HCT116 (cell line): ENCODE data around the gene PTCD1. TPM values are rescaled to one million over a fixed set of nuclear protein-coding genes. Genes with fewer than 3 reads are reported as not detected.

Experiments
- ATAC-seq: fragments of 200-7000 bp; cut with Tn5 transposase; 2 replicates; pipeline ENCODE4 v1.9.1; 2020; ENCODE audit warnings: mild to moderate bottlenecking, moderate library complexity
- BruUV-seq: library from RNA; stranded (reverse); fragments of 400-500 nt; replicated peaks from 2 replicates; lab custom pipeline; 2021; lab: Mats Ljungman, UMichigan
- CTCF ChIA-PET: fragments of 300-600 bp; sonication (Branson Sonifier 250); formaldehyde crosslinking; loops from one replicate; lab custom pipeline; 2021; ENCODE audit warnings: antibody characterized with exemption; lab: Charles Lee
- POLR2A ChIA-PET: fragments of 300-600, 350-600 bp; sonication (Branson Sonifier 250); formaldehyde crosslinking; loops from one replicate; lab custom pipeline; 2021; ENCODE audit warnings: antibody characterized with exemption; lab: Charles Lee
- RAD21 ChIA-PET, 2 experiments: fragments of 300-600 bp; sonication (Branson Sonifier 250); formaldehyde crosslinking; loops; one replicate each; lab custom pipeline; 2023; ENCODE audit warnings: low total read pairs in 2 of 2; ENCODE audit not compliant: uncharacterized antibody in 2 of 2, unreplicated experiment in 2 of 2, low non-redundant PET in 1 of 2; lab: Charles Lee
- DNase-seq: peaks from one replicate; pipeline ENCODE4 v3.0.0-alpha.2; 2010; ENCODE audit warnings: low read depth, low spot score
- H2AFZ ChIP-seq: fragments of 200-600 bp; shearing (Covaris generic), sonication (generic); 2 replicates; pipeline ENCODE4 v1.6.1; 2017; ENCODE audit warnings: low read depth, mixed run types, mixed read lengths, antibody characterized with exemption, low read length; ENCODE audit not compliant: poor library complexity, severe bottlenecking
- H3K27ac ChIP-seq: 2 replicates; pipeline ENCODE4 v1.5.1; 2012; ENCODE audit warnings: low read depth, low read length
- H3K27me3 ChIP-seq: fragments of 200-600 bp; sonication (generic); 2 replicates; pipeline ENCODE4 v1.6.1; 2016; ENCODE audit warnings: mixed run types, low read length, mixed read lengths; ENCODE audit not compliant: insufficient read depth
- H3K36me3 ChIP-seq, 2 experiments: fragments of 200-500 bp in 1 of 2; fragments of 200-600 bp in 1 of 2; sonication (Bioruptor generic) in 1 of 2; sonication (generic) in 1 of 2; 2 replicates each; pipeline versions ENCODE4 v1.5.1 to v1.6.1; 2014 to 2016; ENCODE audit warnings: low read length in 2 of 2, inconsistent platforms in 1 of 2, mixed read lengths in 1 of 2, mixed run types in 1 of 2; ENCODE audit not compliant: insufficient read depth in 2 of 2, control insufficient read depth in 1 of 2
- H3K4me1 ChIP-seq, 2 experiments: fragments of 200-600 bp in 1 of 2; sonication (generic) in 1 of 2; 2 replicates each; pipeline versions ENCODE4 v1.5.1 to v1.6.1; 2012 to 2017; ENCODE audit warnings: low read length in 2 of 2, inconsistent platforms in 1 of 2, mild to moderate bottlenecking in 1 of 2, mixed read lengths in 1 of 2, mixed run types in 1 of 2, moderate library complexity in 1 of 2; ENCODE audit not compliant: insufficient read depth in 2 of 2, control insufficient read depth in 1 of 2
- H3K4me2 ChIP-seq: fragments of 200-600 bp; sonication (generic); 2 replicates; pipeline ENCODE4 v1.6.1; 2017; ENCODE audit warnings: mixed run types, low read length, mixed read lengths
- H3K4me3 ChIP-seq, 2 experiments: fragments of 200-600 bp in 1 of 2; sonication (generic) in 1 of 2; replicated peaks in 1 of 2; 2 replicates each; pipeline ENCODE4 v1.5.1; 2011 to 2016; ENCODE audit warnings: low read length in 2 of 2, control low read depth in 1 of 2, low read depth in 1 of 2, mild to moderate bottlenecking in 1 of 2, mixed read lengths in 1 of 2, mixed run types in 1 of 2
- H3K79me2 ChIP-seq: fragments of 200-600 bp; sonication (generic); 2 replicates; pipeline ENCODE4 v1.6.1; 2017; ENCODE audit warnings: mild to moderate bottlenecking, mixed run types, low read length, moderate library complexity, mixed read lengths; ENCODE audit not compliant: insufficient read depth
- H3K9ac ChIP-seq: fragments of 200-600 bp; sonication (generic); 2 replicates; pipeline ENCODE4 v1.6.1; 2016; ENCODE audit warnings: low read length, mixed read lengths
- H3K9me2 ChIP-seq: fragments of 200-600 bp; sonication (generic), shearing (Covaris generic); 2 replicates; pipeline ENCODE4 v1.6.1; 2017; ENCODE audit warnings: mixed run types, mild to moderate bottlenecking, moderate library complexity; ENCODE audit not compliant: insufficient read depth
- H3K9me3 ChIP-seq, 2 experiments: fragments of 200-500 bp in 1 of 2; fragments of 200-600 bp in 1 of 2; sonication (Bioruptor generic) in 1 of 2; sonication (generic) in 1 of 2; 2 replicates each; pipeline ENCODE4 v1.6.1; 2014 to 2017; ENCODE audit warnings: low read length in 2 of 2, mixed read lengths in 2 of 2, inconsistent platforms in 1 of 2, low read depth in 1 of 2, mild to moderate bottlenecking in 1 of 2, mixed run types in 1 of 2, moderate library complexity in 1 of 2; ENCODE audit not compliant: control insufficient read depth in 1 of 2, insufficient read depth in 1 of 2
- H4K20me1 ChIP-seq: fragments of 200-600 bp; sonication (generic), shearing (Covaris generic); 2 replicates; pipeline ENCODE4 v1.6.1; 2017; ENCODE audit warnings: mixed run types, mild to moderate bottlenecking, moderate library complexity; ENCODE audit not compliant: insufficient read depth
- ATF3 ChIP-seq: IDR thresholded peaks from 2 replicates; pipeline ENCODE4 v1.6.1; 2012
- CBX3 ChIP-seq: IDR thresholded peaks from 2 replicates; pipeline ENCODE4 v1.6.1; 2012; ENCODE audit warnings: low read depth
- EGR1 ChIP-seq: IDR thresholded peaks from 2 replicates; pipeline ENCODE4 v1.6.1; 2012; ENCODE audit warnings: low read depth
- ELF1 ChIP-seq: IDR thresholded peaks from 2 replicates; pipeline ENCODE4 v1.6.1; 2012; ENCODE audit warnings: low read depth, borderline replicate concordance
- EZH2 ChIP-seq: fragments of 200-600 bp; sonication (generic); IDR thresholded peaks from 2 replicates; pipeline ENCODE4 v1.6.1; 2017; ENCODE audit warnings: antibody characterized with exemption, mixed run types
- JUND ChIP-seq: IDR thresholded peaks from 2 replicates; pipeline ENCODE4 v1.6.1; 2012
- MAX ChIP-seq: IDR thresholded peaks from 2 replicates; pipeline ENCODE4 v1.6.1; 2012
- POLR2A ChIP-seq: IDR thresholded peaks from 2 replicates; pipeline ENCODE4 v1.7.0; 2011; ENCODE audit warnings: borderline replicate concordance; ENCODE audit not compliant: insufficient read depth, insufficient read length; ENCODE audit errors: extremely low read depth
- RAD21 ChIP-seq: IDR thresholded peaks from 2 replicates; pipeline ENCODE4 v1.6.1; 2012; ENCODE audit warnings: low read depth, mild to moderate bottlenecking
- SIN3A ChIP-seq: IDR thresholded peaks from 2 replicates; pipeline ENCODE4 v1.6.1; 2012; ENCODE audit warnings: low read depth
- SP1 ChIP-seq: IDR thresholded peaks from 2 replicates; pipeline ENCODE4 v1.6.1; 2012; ENCODE audit warnings: low read depth
- SRF ChIP-seq: IDR thresholded peaks from 2 replicates; pipeline ENCODE4 v1.6.1; 2012; ENCODE audit warnings: low read depth
- YY1 ChIP-seq: IDR thresholded peaks from 2 replicates; pipeline ENCODE4 v1.6.1; 2011; ENCODE audit warnings: low read length, low read depth, moderate library complexity, mild to moderate bottlenecking; ENCODE audit not compliant: insufficient replicate concordance; ENCODE audit errors: extremely low read depth
- ZFX ChIP-seq: fragments of 450-650 bp; IDR thresholded peaks from 2 replicates; pipeline ENCODE4 v1.6.1; 2017
- intact Hi-C: fragments of 100-400 bp; cut with micrococcal nuclease; formaldehyde crosslinking; loops from 2 replicates; pipeline ENCODE4 v1.10.0; 2022
- total RNA-seq: library from RNA; stranded (reverse); gene quantifications from one replicate; pipeline ENCODE4 v1.2.1, GENCODE V29; 2021; ENCODE audit not compliant: unreplicated experiment
- TF ChIP-seq, protein P1 (sequence below): IDR thresholded peaks from 2 replicates; pipeline ENCODE4 v1.6.1; 2011; ENCODE audit warnings: mild to moderate bottlenecking, low read length, moderate library complexity; ENCODE audit not compliant: insufficient replicate concordance; ENCODE audit errors: extremely low read depth
- TF ChIP-seq, protein P2 (sequence below), 3 experiments: fragments of 200-600 bp in 1 of 3; sonication (generic) in 1 of 3; IDR thresholded peaks in 2 of 3; conservative IDR thresholded peaks in 1 of 3; 2 replicates each; pipeline ENCODE4 v1.5.1; 2012 to 2017; ENCODE audit warnings: low read depth in 2 of 3, low read length in 2 of 3, antibody characterized with exemption in 1 of 3, borderline replicate concordance in 1 of 3, control low read depth in 1 of 3, mild to moderate bottlenecking in 1 of 3, mixed read lengths in 1 of 3, mixed run types in 1 of 3, moderate library complexity in 1 of 3; ENCODE audit not compliant: insufficient read depth in 1 of 3
- TF ChIP-seq, protein P3 (sequence below): IDR thresholded peaks from 2 replicates; pipeline ENCODE4 v1.6.1; 2012; ENCODE audit warnings: low read depth

The PTCD1 gene
- total RNA-seq, 1 experiment from 2014 or later: 9.2 TPM

DNA sequence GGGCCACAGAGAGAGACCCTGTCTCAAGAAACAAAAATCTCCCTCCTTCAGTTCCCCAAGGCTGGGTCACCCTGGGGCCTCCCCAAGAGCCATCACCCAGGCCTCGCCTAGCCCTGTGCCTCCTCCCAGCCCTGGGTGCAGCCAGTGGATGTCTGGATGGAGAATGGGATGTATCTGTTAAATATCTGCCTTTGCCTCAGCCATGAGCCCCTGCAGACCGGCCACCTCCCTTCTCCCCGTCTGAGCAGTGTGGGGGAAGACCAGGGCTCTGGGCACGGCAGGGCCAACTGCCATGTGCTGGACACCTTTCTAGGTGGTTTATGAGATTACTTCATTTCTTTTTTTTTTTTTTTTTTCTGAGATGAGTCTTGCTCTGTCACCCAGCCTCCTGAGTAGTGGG, 54.1 kb downstream of the PTCD1 start:
- ChIA-PET CTCF (no interaction called here), POLR2A (no interaction called here), RAD21 (no interaction called here)
- no peak for DNase-seq
- no peak overlapping the region for H3K4me3 ChIP-seq
- peaks cover 12% of the 10 kb centered on the region in 2 experiments; a peak in 3 of 4 replicates for H3K4me1 ChIP-seq
- no peaks in the 10 kb centered on the region; the same call in 1 of the 2 replicates for H4K20me1 ChIP-seq
- no peak for TF ChIP-seq ATF3
- TF ChIP-seq, protein P1, sequence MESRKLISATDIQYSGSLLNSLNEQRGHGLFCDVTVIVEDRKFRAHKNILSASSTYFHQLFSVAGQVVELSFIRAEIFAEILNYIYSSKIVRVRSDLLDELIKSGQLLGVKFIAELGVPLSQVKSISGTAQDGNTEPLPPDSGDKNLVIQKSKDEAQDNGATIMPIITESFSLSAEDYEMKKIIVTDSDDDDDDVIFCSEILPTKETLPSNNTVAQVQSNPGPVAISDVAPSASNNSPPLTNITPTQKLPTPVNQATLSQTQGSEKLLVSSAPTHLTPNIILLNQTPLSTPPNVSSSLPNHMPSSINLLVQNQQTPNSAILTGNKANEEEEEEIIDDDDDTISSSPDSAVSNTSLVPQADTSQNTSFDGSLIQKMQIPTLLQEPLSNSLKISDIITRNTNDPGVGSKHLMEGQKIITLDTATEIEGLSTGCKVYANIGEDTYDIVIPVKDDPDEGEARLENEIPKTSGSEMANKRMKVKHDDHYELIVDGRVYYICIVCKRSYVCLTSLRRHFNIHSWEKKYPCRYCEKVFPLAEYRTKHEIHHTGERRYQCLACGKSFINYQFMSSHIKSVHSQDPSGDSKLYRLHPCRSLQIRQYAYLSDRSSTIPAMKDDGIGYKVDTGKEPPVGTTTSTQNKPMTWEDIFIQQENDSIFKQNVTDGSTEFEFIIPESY: no peak
- TF ChIP-seq, protein P2, sequence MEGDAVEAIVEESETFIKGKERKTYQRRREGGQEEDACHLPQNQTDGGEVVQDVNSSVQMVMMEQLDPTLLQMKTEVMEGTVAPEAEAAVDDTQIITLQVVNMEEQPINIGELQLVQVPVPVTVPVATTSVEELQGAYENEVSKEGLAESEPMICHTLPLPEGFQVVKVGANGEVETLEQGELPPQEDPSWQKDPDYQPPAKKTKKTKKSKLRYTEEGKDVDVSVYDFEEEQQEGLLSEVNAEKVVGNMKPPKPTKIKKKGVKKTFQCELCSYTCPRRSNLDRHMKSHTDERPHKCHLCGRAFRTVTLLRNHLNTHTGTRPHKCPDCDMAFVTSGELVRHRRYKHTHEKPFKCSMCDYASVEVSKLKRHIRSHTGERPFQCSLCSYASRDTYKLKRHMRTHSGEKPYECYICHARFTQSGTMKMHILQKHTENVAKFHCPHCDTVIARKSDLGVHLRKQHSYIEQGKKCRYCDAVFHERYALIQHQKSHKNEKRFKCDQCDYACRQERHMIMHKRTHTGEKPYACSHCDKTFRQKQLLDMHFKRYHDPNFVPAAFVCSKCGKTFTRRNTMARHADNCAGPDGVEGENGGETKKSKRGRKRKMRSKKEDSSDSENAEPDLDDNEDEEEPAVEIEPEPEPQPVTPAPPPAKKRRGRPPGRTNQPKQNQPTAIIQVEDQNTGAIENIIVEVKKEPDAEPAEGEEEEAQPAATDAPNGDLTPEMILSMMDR (IDR thresholded peaks at IDR 0.05 in 2 of 3, conservative IDR thresholded peaks at IDR 0.05 in 1 of 3; ENCODE audit: borderline replicate concordance in 1 of 3, insufficient read depth in 1 of 3, low read depth in 2 of 3, low read length in 2 of 3): no peak
- no peak for TF ChIP-seq POLR2A
- TF ChIP-seq JUND: no peak
- TF ChIP-seq ELF1: no peak
- TF ChIP-seq ZFX: no peak
- TF ChIP-seq CBX3: no peak
- no peak for TF ChIP-seq YY1
- no peak for TF ChIP-seq EGR1
- TF ChIP-seq SP1: no peak
- TF ChIP-seq, protein P3, sequence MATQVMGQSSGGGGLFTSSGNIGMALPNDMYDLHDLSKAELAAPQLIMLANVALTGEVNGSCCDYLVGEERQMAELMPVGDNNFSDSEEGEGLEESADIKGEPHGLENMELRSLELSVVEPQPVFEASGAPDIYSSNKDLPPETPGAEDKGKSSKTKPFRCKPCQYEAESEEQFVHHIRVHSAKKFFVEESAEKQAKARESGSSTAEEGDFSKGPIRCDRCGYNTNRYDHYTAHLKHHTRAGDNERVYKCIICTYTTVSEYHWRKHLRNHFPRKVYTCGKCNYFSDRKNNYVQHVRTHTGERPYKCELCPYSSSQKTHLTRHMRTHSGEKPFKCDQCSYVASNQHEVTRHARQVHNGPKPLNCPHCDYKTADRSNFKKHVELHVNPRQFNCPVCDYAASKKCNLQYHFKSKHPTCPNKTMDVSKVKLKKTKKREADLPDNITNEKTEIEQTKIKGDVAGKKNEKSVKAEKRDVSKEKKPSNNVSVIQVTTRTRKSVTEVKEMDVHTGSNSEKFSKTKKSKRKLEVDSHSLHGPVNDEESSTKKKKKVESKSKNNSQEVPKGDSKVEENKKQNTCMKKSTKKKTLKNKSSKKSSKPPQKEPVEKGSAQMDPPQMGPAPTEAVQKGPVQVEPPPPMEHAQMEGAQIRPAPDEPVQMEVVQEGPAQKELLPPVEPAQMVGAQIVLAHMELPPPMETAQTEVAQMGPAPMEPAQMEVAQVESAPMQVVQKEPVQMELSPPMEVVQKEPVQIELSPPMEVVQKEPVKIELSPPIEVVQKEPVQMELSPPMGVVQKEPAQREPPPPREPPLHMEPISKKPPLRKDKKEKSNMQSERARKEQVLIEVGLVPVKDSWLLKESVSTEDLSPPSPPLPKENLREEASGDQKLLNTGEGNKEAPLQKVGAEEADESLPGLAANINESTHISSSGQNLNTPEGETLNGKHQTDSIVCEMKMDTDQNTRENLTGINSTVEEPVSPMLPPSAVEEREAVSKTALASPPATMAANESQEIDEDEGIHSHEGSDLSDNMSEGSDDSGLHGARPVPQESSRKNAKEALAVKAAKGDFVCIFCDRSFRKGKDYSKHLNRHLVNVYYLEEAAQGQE: no peak
- no peak for TF ChIP-seq SRF
- no peak for TF ChIP-seq EZH2
- TF ChIP-seq MAX: no peak
- TF ChIP-seq SIN3A: no peak
- no peak for TF ChIP-seq RAD21
- H3K27me3 ChIP-seq: no peaks in the 10 kb centered on the region
- no peak overlapping the region; the same call in 1 of the 2 replicates for H3K27ac ChIP-seq
- H3K9ac ChIP-seq: no peak overlapping the region
- BruUV-seq: no TSS peak
- ATAC-seq: no peak
- peaks cover 4 to 13% of the 10 kb centered on the region in 2 experiments; a peak in 3 of 4 replicates for H3K36me3 ChIP-seq
- intact Hi-C loops: no loop called here
- H3K9me3 ChIP-seq: no peaks in the 10 kb centered on the region
- H3K9me2 ChIP-seq: no peaks in the 10 kb centered on the region
- no peak overlapping the region for H2AFZ ChIP-seq
- H3K79me2 ChIP-seq: peaks cover 44% of the 10 kb centered on the region
- no peak overlapping the region for H3K4me2 ChIP-seq
